ENCODE data around the gene RPL14. TPM values are rescaled to one million over a fixed set of nuclear protein-coding genes. Genes with fewer than 3 reads are reported as not detected.
"Not testable (repeated sequence)": the region's sequence is repeated elsewhere in the genome, so short reads cannot be mapped to it uniquely, and the experiment has no call there.

RPL14 gene
- total RNA-seq, 1 donor: 236 TPM

DNA sequence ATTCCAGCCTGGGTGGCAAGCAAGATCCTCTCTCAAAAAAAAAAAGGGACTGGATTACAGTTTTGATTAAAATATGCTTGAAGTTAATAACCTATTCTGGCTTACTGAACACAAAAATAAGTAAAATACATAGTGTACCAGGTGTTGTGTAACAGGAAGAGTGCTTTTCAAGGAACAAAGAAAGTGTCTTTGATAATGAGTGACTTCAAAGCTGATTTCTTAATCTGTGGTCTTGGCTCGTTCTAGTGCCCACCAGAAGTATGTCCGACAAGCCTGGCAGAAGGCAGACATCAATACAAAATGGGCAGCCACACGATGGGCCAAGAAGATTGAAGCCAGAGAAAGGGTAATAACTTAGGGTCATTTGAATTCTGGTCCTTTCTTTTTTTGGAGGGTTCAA, 4.0 kb downstream of the RPL14 start:
- Histone ChIP-seq H3K4me3 (ENCODE audit: insufficient read depth, low read length) (no peak overlapping the region), H2AFZ (ENCODE audit: low read length) (no peak overlapping the region), H3K36me3 (ENCODE audit: insufficient read depth, low read length) (peaks cover 66% of the 10 kb centered on the region), H3K9me3 (ENCODE audit: low read depth, low read length) (no peaks in the 10 kb centered on the region), H4K20me1 (ENCODE audit: insufficient read depth, low read length) (peaks cover 30% of the 10 kb centered on the region), H3K4me2 (ENCODE audit: insufficient read depth, low read length) (no peak overlapping the region), H3K27me3 (ENCODE audit: insufficient read depth, low read length) (no peaks in the 10 kb centered on the region), H3K79me2 (ENCODE audit: insufficient read depth, low read length) (peaks cover 26% of the 10 kb centered on the region), H3K27ac (ENCODE audit: low read depth, low read length) (no peak overlapping the region), H3K4me1 (ENCODE audit: insufficient read depth, low read length) (peaks cover 15% of the 10 kb centered on the region)
- DNase-seq (ENCODE audit: insufficient read length, low spot score, missing footprints): no peak
- TF ChIP-seq, protein P1, sequence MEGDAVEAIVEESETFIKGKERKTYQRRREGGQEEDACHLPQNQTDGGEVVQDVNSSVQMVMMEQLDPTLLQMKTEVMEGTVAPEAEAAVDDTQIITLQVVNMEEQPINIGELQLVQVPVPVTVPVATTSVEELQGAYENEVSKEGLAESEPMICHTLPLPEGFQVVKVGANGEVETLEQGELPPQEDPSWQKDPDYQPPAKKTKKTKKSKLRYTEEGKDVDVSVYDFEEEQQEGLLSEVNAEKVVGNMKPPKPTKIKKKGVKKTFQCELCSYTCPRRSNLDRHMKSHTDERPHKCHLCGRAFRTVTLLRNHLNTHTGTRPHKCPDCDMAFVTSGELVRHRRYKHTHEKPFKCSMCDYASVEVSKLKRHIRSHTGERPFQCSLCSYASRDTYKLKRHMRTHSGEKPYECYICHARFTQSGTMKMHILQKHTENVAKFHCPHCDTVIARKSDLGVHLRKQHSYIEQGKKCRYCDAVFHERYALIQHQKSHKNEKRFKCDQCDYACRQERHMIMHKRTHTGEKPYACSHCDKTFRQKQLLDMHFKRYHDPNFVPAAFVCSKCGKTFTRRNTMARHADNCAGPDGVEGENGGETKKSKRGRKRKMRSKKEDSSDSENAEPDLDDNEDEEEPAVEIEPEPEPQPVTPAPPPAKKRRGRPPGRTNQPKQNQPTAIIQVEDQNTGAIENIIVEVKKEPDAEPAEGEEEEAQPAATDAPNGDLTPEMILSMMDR (IDR thresholded peaks at IDR 0.05; ENCODE audit: extremely low read depth, low read depth, low read length): no peak

DNA sequence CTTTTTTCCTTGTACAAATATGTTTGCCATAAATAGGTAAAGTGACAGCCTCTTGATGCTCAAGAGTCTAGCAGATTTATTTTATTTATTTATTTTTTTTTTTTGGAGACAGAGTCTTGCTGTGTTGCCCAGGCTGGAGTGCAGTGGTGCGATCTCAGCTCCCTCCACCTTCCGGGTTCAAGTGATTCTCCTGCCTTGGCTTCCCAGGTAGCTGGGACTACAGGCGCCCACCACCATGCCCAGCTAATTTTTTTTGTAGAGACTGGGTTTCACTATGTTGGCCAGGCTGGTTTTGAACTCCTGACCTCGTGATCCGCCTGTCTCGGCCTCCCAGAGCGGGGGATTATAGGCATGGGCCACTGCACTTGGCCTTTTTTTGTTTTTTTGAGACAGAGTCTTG, 5.7 kb downstream of the RPL14 start:
- Histone ChIP-seq H3K79me2 (ENCODE audit: insufficient read depth, low read length) (peaks cover 18% of the 10 kb centered on the region), H3K36me3 (ENCODE audit: insufficient read depth, low read length) (peaks cover 66% of the 10 kb centered on the region), H3K4me1 (ENCODE audit: insufficient read depth, low read length) (peaks cover 14% of the 10 kb centered on the region), H4K20me1 (ENCODE audit: insufficient read depth, low read length) (peaks cover 26% of the 10 kb centered on the region)
- not testable (repeated sequence) for DNase-seq (ENCODE audit: insufficient read length, low spot score, missing footprints); H3K4me2 ChIP-seq (ENCODE audit: insufficient read depth, low read length); H3K9me3 ChIP-seq (ENCODE audit: low read depth, low read length); H3K27me3 ChIP-seq (ENCODE audit: insufficient read depth, low read length); H2AFZ ChIP-seq (ENCODE audit: low read length); H3K27ac ChIP-seq (ENCODE audit: low read depth, low read length); H3K4me3 ChIP-seq (ENCODE audit: insufficient read depth, low read length)

DNA sequence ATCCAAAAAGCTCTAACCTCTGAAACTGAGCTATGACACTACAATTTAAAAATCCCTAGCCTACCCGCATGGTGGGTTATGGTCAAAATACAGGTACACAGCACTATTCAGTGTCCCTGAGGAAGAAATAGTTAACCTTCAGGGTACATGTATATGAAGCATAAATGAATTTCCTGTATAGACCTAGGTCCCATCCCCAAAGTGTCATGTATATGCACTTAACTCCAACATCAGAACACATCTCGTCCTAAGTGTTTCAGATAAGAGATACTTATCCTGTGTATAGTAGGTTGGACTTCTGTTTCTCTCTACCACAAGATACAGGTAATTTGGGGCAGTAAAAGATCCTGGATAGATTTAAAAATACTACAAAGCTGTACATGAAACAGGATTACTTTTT, 6.4 kb downstream of the RPL14 start:
- Histone ChIP-seq H4K20me1 (ENCODE audit: insufficient read depth, low read length) (peaks cover 18% of the 10 kb centered on the region), H3K27me3 (ENCODE audit: insufficient read depth, low read length) (no peaks in the 10 kb centered on the region), H3K4me2 (ENCODE audit: insufficient read depth, low read length) (no peak overlapping the region), H3K4me3 (ENCODE audit: insufficient read depth, low read length) (no peak overlapping the region), H3K79me2 (ENCODE audit: insufficient read depth, low read length) (peaks cover 11% of the 10 kb centered on the region), H3K9me3 (ENCODE audit: low read depth, low read length) (no peaks in the 10 kb centered on the region), H3K36me3 (ENCODE audit: insufficient read depth, low read length) (peaks cover 59% of the 10 kb centered on the region), H3K27ac (ENCODE audit: low read depth, low read length) (no peak overlapping the region), H3K4me1 (ENCODE audit: insufficient read depth, low read length) (peaks cover 7% of the 10 kb centered on the region), H2AFZ (ENCODE audit: low read length) (no peak overlapping the region)
- no peak for DNase-seq (ENCODE audit: insufficient read length, low spot score, missing footprints)
- TF ChIP-seq, protein P1 (IDR thresholded peaks at IDR 0.05; ENCODE audit: extremely low read depth, low read depth, low read length): no peak

DNA sequence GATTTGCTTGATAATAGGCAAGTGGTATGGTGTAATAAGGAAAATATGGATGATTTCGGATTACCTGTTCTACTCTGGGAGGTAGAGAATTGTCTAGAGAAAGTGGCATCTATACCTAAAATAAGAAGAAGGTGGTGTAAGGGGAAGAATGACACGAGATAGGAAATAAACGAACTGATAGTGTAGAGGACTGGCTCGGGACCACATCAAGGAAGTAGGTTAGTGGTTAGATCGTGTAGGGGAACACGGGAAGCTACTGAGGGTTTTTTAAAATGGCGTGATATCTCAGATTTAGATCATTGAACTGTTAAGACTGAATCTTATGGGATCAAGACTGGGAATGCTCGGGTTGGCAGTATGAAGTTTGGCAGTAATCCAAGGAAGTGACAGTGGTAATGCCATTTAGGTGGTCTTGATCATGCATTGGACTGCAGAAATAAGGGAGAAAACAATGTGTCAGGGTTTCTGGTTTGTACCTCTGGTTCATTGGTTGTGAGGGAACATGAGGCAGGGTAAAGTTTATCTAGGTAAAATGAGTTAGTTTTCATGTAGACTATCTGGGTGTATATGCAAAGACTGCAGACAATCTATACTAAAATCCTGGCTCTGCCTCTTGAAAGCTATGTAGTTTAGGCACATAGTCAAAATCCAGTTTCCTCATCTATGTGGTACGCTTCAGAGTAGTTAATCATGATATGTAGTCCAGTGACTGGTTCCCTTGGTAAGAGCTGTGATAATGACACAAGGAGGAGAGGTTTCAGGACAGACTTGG, 7.4 kb downstream of the RPL14 start:
- Histone ChIP-seq H3K4me1 (ENCODE audit: insufficient read depth, low read length) (no peaks in the 10 kb centered on the region), H2AFZ (ENCODE audit: low read length) (no peak overlapping the region), H3K27me3 (ENCODE audit: insufficient read depth, low read length) (no peaks in the 10 kb centered on the region), H3K9me3 (ENCODE audit: low read depth, low read length) (no peaks in the 10 kb centered on the region), H3K4me3 (ENCODE audit: insufficient read depth, low read length) (no peak overlapping the region), H3K79me2 (ENCODE audit: insufficient read depth, low read length) (peaks cover 3% of the 10 kb centered on the region), H3K4me2 (ENCODE audit: insufficient read depth, low read length) (no peak overlapping the region), H3K27ac (ENCODE audit: low read depth, low read length) (no peak overlapping the region), H4K20me1 (ENCODE audit: insufficient read depth, low read length) (peaks cover 11% of the 10 kb centered on the region), H3K36me3 (ENCODE audit: insufficient read depth, low read length) (peaks cover 50% of the 10 kb centered on the region)
- no peak for DNase-seq (ENCODE audit: insufficient read length, low spot score, missing footprints)
- TF ChIP-seq, protein P1 (IDR thresholded peaks at IDR 0.05; ENCODE audit: extremely low read depth, low read depth, low read length): no peak

Data from osteoblast (primary cell).